Measurements from ENCODE around the gene UNC5B.

- TF ChIP-seq EZH2phosphoT487 (IDR thresholded peaks at IDR 0.05; ENCODE audit: insufficient read depth, low read depth) (no peak), EZH2 (IDR thresholded peaks at IDR 0.05; ENCODE audit: insufficient read depth, poor library complexity, severe bottlenecking) (no peak)
Measured at GRCh38 chr10:71203716-71204115, 8.7 kb upstream of the UNC5B start.
